Measurements from ENCODE around the gene SUPT16H. TPM values are rescaled to one million over a fixed set of nuclear protein-coding genes. Genes with fewer than 3 reads are reported as not detected.
"Not testable (repeated sequence)": the region's sequence is repeated elsewhere in the genome, so short reads cannot be mapped to it uniquely, and the experiment has no call there.

The SUPT16H gene
- total RNA-seq, 1 experiment from 2014 or later = 72.1 TPM

DNA sequence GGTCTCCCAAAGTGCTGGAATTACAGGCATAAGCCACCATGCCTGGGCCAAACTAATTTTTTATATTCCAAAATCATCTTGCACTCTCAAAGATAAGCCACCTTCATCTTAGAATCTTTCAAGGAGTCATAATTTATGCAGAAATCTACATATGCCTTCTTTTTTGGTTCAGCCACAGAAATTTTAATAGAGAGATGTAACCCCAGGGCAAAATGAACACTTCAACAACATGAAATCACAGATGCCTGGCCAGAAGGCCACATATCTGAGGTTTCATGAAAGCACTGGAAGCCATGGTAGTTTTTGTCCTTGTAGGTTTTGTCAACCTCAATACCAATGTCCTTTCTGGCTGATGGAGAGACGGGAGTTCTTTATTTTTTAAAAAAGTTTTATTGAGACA lies 9.8 kb downstream of the SUPT16H start:
- in situ Hi-C loops (cut with HindIII; ENCODE audit: low pct_unique_long_range_greater_than_20kb, low sequenced_read_pairs) = no loop called here
- DNase-seq (ENCODE audit: low read depth, low spot score) = no peak

DNA sequence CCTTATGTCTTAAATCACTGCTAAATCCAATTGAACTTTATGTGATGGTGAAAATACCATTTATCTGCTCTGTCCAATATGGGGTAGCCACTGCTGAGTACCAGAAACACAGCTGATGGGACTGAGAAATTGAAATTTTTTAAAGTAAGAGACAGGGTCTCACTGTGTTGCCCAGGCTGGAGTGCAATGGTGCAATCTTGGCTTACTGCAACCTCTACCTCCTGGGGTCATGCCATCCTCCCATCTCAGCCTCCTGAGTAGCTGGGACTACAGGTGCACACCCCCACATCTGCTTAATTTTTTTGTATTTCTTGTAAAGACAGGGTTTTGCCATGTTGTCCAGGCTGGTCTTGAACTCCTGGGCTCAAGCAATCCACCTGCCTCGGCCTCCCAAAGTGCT lies 11.0 kb downstream of the SUPT16H start:
- in situ Hi-C loops (cut with HindIII; ENCODE audit: low pct_unique_long_range_greater_than_20kb, low sequenced_read_pairs); DNase-seq (ENCODE audit: low read depth, low spot score): not testable (repeated sequence)

DNA sequence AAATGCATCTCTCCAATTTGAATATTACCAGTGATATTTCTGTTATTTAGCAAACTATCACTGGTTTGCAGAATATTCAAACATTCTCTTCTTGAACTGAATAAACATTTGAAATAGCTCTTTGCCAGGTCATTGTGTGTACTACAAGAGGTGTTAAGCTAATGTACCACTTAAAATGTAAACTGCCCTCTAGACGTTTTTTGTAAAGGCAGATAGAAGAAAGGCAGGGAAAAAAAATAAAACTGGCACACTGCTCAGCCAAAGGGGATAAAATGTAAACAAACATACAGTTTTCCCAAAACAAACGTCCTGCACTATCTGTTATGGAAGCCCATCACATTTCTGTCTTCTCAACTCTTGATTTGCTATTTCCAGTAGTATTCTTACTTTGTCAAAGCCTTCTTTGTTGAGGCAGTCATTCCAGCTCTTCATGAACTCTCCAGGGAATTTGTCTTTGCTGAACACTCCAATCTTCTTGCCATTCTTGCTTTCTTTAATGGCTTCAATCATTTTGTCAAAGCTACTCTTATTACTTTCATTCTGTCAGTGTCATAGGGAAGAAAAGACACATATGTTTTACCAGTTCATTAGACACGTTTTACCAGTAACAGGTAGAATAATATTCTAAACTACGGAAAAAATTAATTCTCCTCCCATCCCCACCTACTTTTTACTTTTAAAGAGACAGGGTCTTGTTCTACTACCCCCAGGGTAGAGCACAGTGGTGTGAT lies 13.7 kb downstream of the SUPT16H start:
- DNase-seq (ENCODE audit: low read depth, low spot score) = peak; percentile 33
- in situ Hi-C loops (cut with HindIII; ENCODE audit: low pct_unique_long_range_greater_than_20kb, low sequenced_read_pairs) = no loop called here

DNA sequence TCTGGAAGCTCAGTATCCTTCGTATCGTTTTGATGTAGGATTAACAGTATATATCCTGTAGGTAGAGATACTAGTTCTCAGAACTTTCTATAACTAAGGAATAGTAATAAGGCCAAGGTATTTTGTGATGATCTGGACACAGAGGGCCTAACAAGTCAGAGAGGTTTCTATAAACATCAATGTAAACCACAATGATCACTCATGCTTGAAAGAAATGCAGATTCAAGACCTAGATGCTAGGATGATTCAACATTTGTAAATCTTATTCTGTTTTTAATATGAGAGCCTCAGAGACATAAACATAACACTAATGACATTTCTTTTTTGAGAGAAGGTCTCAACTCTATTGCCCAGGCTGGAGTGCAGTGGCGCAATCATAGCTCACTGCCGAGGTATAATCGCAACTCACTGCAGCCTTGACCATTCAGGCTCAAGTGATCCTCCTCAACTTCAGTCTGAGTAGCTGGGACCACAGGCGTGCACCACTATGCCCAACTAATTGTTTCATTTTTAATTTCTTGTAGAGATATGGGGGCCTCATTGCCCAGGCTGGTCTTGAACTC lies 16.2 kb downstream of the SUPT16H start:
- no peak for DNase-seq (ENCODE audit: low read depth, low spot score)
- in situ Hi-C loops (cut with HindIII; ENCODE audit: low pct_unique_long_range_greater_than_20kb, low sequenced_read_pairs) = no loop called here

DNA sequence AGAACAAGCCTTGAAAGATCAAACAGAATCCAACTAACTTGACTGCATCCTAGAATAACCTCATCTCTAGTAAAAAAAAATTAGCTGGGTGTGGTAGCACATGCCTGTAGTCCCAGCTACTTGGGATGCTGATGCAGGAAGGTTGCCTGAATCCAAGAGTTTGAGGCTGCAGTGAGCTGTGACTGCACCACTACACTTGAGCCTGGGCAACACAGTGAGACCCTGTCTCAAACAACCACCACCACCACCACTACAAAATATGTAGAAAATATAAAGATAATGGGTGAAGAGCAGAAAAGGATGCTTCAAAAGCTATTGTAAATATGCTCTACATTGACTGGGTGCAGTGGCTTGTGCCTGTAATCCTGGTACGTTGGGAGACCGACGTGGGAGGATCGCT lies 27.3 kb downstream of the SUPT16H start:
- DNase-seq (ENCODE audit: low read depth, low spot score) = no peak
- in situ Hi-C loops (cut with HindIII; ENCODE audit: low pct_unique_long_range_greater_than_20kb, low sequenced_read_pairs) = no loop called here

DNA sequence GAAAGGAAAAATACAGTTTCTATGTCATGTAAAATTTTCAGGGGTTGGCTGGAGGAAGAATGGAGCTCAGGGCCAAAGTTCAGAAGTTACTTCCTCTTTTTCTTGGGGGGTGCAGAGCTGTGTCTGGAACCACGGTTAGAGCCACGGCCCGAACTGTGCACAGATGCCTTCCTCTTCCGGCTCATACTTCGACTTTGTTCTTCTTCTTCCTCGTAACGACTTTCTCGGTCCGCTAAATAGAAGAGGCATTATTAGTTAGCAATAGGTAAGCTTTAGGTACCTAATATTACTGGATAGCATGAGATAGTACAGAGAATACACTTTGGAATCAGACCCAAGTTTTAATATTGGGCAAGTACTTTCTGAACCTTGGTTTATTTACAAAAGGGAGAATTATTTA lies 31.2 kb downstream of the SUPT16H start:
- in situ Hi-C loops (cut with HindIII; ENCODE audit: low pct_unique_long_range_greater_than_20kb, low sequenced_read_pairs) = no loop called here

DNA sequence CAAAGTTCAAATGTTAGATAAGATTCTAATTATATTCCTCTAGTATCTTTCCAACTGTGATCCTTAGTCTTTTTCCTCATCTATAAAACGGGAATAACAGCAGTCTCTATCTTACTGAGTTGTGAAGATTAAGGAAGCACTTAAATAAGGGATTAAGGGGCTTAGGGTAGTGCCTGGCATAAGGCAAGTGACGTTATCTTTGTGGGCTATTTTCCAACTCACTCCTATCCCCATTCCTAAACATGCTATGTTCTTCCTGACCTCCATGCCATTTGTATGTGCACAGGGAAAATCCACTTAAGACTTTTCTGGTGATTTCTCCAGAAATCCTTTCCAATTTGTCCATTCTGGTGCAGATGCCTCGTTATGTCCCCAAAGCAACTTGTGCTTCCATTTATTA lies 33.3 kb downstream of the SUPT16H start:
- DNase-seq (ENCODE audit: low read depth, low spot score) = no peak
- in situ Hi-C loops (cut with HindIII; ENCODE audit: low pct_unique_long_range_greater_than_20kb, low sequenced_read_pairs) = no loop called here

More for the DNA sequence above, 31.2 kb downstream of the SUPT16H start:
- DNase-seq (ENCODE audit: low read depth, low spot score) = no peak

DNA sequence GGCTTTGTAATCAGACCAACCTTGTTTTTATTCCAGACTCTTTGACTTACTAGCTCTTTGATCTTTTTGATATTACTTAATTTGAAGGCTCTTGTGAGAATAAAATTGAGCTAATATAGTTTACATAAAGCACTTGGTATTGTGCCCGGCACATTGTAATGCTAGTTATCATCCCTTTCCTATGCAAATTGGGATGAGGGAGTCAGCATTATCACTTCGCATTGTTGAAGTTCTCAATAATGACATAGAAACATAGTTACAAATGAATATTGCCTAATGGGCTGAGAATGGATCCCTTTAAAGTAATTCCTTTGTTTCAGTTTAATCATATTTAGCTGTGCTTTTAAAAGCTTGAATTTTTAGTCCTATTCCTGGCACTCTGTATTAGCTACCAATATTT lies 36.6 kb downstream of the SUPT16H start:
- in situ Hi-C loops (cut with HindIII; ENCODE audit: low pct_unique_long_range_greater_than_20kb, low sequenced_read_pairs) = no loop called here
- no peak for DNase-seq (ENCODE audit: low read depth, low spot score)

DNA sequence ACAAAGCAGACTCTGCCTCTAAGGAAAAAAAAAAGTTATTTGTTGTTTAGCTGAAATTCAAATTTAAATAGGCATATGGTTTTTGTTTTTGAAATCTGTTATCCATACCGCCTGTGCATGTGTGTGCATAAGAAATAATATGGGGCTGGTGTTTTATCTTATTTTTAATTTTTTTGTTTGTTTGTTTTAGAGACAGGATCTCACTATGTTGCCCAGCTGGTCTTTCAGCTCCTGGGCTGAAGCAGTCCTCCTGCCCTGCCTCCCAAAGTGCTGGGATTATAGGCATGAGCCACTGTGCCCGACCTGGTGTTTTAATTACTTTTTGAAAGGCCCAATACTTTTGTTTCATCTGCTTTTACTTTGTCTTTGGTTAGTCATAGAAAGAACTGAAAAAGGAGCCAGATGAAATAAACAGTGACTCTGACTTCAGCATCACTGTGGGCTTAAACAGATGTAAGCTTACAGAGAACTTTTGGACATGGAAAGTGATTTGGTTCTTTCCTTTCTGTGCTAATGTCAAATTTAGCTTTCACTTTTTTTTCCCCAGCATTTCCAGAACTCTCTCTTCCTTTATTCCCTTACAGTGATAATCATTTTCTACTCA lies 37.2 kb downstream of the SUPT16H start:
- in situ Hi-C loops (cut with HindIII; ENCODE audit: low pct_unique_long_range_greater_than_20kb, low sequenced_read_pairs) = no loop called here
- DNase-seq (ENCODE audit: low read depth, low spot score) = no peak

DNA sequence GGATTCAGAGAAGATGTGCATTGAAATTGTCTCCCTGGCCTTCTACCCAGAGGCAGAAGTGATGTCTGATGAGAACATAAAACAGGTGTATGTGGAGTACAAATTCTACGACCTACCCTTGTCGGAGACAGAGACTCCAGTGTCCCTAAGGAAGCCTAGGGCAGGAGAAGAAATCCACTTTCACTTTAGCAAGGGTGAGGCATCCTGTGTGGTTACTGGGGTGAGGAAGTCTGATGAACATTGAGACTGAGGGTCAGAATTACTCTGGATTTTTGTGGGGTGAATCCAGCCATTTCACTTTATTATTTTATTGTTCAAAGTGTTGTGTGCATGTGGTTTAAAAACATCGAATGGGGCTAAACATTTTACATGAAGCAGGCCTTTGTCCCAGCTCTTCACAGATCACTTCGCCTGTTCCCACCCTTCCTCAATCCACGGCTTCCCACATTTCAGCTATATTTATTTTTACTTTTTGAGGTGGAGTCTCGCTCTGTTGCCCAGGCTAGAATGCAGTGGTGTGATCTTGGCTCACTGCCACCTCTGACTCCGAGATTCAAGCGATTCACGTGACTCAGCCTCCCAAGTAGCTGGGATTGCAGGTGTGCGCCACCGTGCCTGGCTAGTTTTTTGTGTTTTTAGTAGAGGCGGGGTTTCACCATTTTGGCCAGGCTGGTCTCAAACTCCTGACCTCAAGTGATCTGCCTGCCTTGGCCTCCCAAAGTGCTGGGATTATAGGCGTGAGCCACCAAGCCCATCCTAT lies 40.6 kb downstream of the SUPT16H start:
- in situ Hi-C loops (cut with HindIII; ENCODE audit: low pct_unique_long_range_greater_than_20kb, low sequenced_read_pairs) = no loop called here
- DNase-seq (ENCODE audit: low read depth, low spot score) = no peak

DNA sequence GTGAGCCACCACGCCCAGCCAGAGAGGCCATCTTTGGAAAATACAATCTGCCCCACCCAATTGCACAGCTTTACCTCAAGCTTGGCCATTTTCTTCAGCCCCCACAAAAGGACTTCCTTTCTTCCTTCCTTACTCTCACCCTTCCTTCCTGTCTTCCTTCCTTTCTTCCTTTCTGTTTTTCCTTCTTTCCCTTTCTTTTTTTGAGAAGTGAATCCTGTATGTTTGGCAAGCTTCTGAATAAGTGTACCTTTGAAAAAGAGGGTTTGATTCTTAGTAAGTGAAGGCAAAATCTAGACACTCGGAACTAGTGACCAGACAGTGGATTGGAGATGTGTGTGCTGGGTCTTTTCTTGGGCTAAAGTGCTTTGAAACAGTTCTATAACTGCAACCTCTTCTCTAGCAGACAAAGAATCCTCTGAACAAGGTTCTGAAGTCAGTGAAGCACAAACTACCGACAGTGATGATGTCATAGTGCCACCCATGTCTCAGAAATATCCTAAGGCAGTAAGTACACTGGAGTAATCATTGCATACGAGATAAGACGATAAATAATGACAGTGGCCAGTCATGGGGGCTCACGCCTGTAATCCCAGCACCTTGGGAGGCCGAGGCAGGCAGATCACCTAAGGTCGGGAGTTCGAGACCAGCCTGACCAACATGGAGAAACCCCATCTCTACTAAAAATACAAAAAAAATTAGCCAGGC lies 49.5 kb downstream of the SUPT16H start:
- in situ Hi-C loops (cut with HindIII; ENCODE audit: low pct_unique_long_range_greater_than_20kb, low sequenced_read_pairs) = no loop called here
- DNase-seq (ENCODE audit: low read depth, low spot score) = peak; percentile 10

DNA sequence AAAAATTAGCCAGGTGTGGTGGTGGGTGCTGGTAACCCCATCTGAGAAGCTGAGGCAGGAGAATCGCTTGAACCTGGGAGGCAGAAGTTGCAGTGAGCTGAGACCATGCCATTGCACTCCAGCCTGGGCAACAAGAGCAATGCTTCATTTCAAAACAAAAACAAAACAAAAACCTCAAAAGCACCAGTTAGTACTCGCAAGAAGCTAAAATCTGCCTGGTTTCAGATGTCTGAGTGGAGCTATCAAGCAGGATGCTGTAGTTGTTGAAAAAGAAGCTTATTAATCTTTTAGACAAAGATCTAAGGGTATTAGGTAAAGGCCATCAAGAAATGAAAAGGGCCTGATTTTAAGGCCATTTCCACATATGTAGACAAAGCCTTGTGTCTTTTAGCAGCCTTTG lies 50.9 kb downstream of the SUPT16H start:
- no peak for DNase-seq (ENCODE audit: low read depth, low spot score)
- in situ Hi-C loops (cut with HindIII; ENCODE audit: low pct_unique_long_range_greater_than_20kb, low sequenced_read_pairs) = no loop called here

DNA sequence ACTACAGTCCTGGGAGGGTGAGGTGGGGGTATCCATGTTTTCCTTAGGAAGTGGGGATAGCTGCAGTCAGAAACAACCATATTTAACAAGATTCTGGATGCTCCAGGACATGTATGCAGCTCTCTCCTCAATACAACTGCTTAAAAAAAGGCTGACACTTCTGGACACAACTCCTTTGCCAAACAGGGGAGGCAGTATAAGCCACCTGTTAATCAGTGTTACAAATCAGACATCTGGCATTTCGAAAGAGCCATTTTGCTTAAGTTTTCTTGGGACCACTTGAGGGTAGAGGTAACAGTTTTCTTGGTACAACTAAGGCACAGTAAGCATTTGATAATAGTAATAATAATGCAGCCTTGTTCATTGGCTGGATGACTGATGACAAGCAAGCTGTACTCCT lies 56.8 kb downstream of the SUPT16H start:
- no peak for DNase-seq (ENCODE audit: low read depth, low spot score)
- in situ Hi-C loops (cut with HindIII; ENCODE audit: low pct_unique_long_range_greater_than_20kb, low sequenced_read_pairs) = no loop called here

DNA sequence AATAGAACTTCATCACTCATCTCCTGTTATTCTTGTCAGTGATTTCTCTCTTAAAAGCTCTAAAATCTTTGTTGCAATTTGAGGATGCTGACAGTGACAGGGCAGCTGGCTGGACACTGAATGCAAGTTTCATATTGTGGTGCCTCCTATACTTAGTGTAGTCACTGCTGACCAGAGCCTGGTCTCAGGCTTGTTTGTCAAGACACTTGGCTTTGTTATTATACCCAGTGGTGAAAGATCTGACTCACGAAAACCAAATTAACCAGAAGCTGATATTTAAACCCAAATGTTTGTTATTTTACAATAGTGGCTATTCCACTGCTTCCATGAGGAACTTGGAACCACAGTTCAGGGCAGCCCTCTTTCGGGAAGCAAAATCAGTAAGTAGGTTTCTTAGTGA lies 61.1 kb downstream of the SUPT16H start:
- in situ Hi-C loops (cut with HindIII; ENCODE audit: low pct_unique_long_range_greater_than_20kb, low sequenced_read_pairs) = no loop called here

DNA sequence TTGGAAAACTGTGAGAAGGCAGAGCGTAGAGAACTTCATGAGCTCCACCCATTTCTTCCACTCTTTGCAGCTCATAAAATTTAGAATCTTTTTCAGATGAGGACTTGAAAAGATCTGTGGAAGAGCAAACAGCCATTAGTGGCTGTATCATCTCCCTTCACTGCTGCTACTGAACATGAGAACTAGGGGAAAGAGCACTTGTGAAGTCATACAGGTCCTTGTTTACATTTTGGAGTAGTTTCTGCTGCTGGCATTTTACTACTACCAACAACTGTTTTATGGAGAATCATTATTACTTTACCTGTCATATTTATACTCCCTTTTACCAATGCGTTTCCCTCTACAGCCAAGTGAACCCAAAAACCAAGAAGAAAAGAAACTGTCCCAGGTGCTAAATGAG lies 62.9 kb downstream of the SUPT16H start:
- in situ Hi-C loops (cut with HindIII; ENCODE audit: low pct_unique_long_range_greater_than_20kb, low sequenced_read_pairs) = no loop called here
- no peak for DNase-seq (ENCODE audit: low read depth, low spot score)

More for the DNA sequence above, 61.1 kb downstream of the SUPT16H start:
- no peak for DNase-seq (ENCODE audit: low read depth, low spot score)

DNA sequence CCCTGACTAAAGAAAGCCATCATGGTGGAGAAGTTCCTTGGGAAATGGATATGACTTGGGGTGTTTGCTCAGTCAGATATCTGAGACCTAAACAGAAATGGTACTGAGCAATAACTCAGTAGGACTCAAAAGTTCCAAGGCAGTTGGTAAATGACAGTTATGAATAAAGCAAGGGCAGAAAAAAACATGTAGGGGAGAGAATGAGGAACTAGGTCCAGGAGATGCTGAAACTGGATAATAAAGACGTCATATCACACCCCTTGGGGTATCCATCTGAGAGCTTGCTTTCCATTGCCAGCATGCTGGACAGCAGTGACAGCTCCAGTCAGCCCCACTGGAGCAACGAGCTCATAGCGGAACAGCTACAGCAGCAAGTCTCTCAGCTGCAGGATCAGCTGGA lies 66.4 kb downstream of the SUPT16H start:
- in situ Hi-C loops (cut with HindIII; ENCODE audit: low pct_unique_long_range_greater_than_20kb, low sequenced_read_pairs) = no loop called here
- no peak for DNase-seq (ENCODE audit: low read depth, low spot score)

DNA sequence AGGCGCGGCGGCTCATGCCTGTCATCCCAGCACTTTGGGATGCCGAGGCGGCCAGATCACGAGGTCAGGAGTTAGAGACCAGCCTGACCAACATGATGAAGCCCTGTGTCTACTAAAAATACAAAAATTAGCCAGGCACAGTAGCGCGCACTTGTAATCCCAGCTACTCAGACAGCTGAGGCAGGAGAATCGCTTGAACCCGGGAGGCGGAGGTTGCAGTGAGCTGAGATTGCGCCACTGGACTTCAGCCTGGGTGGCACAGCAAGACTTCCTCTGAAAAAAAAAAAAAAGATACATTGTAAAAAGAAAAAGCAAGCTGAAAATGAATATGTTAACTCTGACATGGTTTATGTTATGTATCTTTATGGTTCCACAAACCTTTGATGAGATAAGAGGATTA lies 70.3 kb downstream of the SUPT16H start:
- in situ Hi-C loops (cut with HindIII; ENCODE audit: low pct_unique_long_range_greater_than_20kb, low sequenced_read_pairs) = no loop called here
- DNase-seq (ENCODE audit: low read depth, low spot score) = no peak

DNA sequence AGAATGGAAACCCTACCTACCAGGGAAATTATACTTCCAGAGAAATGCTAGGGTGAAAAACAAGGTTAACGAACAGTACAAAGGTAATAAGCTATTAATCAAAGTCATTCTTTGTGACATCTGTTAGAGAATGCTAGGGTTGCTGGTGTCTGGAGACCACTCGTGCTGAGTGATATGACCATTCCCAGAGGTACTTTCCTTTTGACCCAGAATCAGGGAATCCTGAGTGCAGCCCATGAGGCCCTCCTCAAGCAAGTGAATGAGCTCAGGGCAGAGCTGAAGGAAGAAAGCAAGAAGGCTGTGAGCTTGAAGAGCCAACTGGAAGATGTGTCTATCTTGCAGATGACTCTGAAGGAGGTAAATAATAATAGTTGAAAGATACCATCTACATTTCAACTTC lies 72.2 kb downstream of the SUPT16H start:
- in situ Hi-C loops (cut with HindIII; ENCODE audit: low pct_unique_long_range_greater_than_20kb, low sequenced_read_pairs) = no loop called here
- no peak for DNase-seq (ENCODE audit: low read depth, low spot score)
